Duodenal mucosa (tissue), 2 donors: ENCODE measurements around the gene RARA.

Experiments used
- H3K27ac ChIP-seq: one replicate; pipeline ENCODE4 v1.7.0; 2013; ENCODE audit warnings: low read depth, low read length
- H3K27me3 ChIP-seq, 2 donors: one replicate each; pipeline ENCODE4 v1.7.0; 2013; ENCODE audit warnings: low read length in 2 of 2, control low read depth in 1 of 2; ENCODE audit not compliant: insufficient read depth in 2 of 2, control insufficient read depth in 1 of 2
- H3K36me3 ChIP-seq, 2 donors: one replicate each; pipeline ENCODE4 v1.7.0; 2013; ENCODE audit warnings: low read length in 2 of 2, control low read depth in 1 of 2; ENCODE audit not compliant: insufficient read depth in 2 of 2, control insufficient read depth in 1 of 2
- H3K4me1 ChIP-seq, 2 donors: one replicate each; pipeline ENCODE4 v1.7.0; 2013; ENCODE audit warnings: low read length in 2 of 2, control low read depth in 1 of 2; ENCODE audit not compliant: insufficient read depth in 2 of 2, control insufficient read depth in 1 of 2
- H3K4me3 ChIP-seq, 2 donors: one replicate each; pipeline ENCODE4 v1.7.0; 2013; ENCODE audit warnings: low read length in 2 of 2, low read depth in 1 of 2
- H3K9ac ChIP-seq, 2 donors: one replicate each; pipeline ENCODE4 v1.7.0; 2013; ENCODE audit warnings: low read length in 2 of 2, low read depth in 1 of 2
- H3K9me3 ChIP-seq, 2 donors: one replicate each; pipeline ENCODE4 v1.7.0; 2013; ENCODE audit warnings: low read length in 2 of 2, control low read depth in 1 of 2; ENCODE audit not compliant: control insufficient read depth in 1 of 2

RARA gene

DNA sequence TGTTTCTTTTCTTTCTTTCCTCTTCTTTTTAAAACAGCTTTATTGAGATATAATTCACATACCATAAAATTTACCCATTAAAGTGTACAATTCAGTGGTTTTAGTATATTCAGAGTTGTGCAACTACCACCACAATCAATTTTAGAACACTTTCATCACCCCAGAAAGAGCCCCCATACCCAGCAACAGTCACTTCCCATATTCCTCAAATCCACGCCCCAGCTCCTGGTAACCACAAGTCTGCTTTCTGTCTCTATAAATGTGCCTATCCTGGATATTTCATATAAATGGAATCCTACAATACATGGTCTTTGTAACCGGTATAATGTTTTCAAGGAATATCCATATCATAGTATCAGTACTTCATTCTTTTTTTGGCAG, 19.4 kb downstream of the RARA start:
- peak overlapping the region in 1 of 2 donors; percentile 6 for H3K9ac ChIP-seq
- no peaks in the 10 kb centered on the region for H3K27me3 ChIP-seq
- H3K4me3 ChIP-seq = no peak overlapping the region
- no peaks in the 10 kb centered on the region for H3K9me3 ChIP-seq
- H3K4me1 ChIP-seq = peaks cover 77 to 80% of the 10 kb centered on the region in 2 donors
- H3K36me3 ChIP-seq = peaks cover 5 to 8% of the 10 kb centered on the region in 2 donors
- no peak overlapping the region for H3K27ac ChIP-seq

DNA sequence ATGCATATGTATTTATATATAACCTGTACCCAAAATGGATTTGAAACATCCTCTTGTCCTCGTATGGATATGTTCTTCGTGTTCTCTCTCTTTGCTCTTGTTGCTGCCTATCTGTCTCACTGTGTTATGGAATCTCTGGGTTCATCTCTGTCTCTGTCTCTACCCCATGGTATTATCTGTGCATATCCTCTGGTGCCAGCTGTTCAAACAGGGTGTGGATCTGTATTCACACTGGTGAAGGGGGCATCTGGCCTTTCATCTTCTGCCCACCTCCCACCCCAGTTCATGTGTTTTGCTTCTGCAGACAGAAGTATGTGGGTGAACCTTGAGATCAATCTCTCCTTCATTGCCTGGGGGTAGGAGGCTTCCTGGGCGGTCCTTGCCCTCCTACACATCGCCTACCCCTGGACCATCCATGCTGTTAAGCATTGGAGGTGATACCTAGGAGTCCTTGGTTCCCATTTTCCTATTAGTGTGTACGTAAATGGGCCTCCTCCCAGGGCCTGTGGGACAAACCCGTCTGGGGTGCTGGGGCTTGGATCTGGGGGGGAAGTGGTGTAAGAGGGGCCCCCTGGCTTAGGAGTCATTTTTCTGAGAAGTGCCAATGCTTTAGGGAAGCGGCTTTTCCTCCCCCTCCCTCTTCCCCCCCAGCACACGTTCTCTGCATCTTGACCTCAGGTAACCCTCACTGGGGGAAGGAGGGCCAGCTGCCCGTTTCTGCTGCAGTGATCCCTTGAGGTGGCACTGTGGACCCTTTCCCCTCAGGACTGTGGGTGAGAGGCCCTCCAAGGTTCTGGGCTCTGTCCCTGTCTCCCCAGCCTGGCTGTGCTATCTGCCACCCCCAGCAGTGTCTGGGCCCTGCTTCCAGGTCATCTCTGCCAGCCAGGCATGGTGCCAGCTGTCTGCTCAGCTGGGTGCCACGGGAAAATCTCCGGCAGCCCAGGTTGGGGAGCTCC, 21.1 kb downstream of the RARA start:
- H3K27me3 ChIP-seq = no peaks in the 10 kb centered on the region
- no peaks in the 10 kb centered on the region for H3K9me3 ChIP-seq
- peaks cover 5 to 8% of the 10 kb centered on the region in 2 donors for H3K36me3 ChIP-seq
- H3K9ac ChIP-seq = no peak overlapping the region
- H3K27ac ChIP-seq = peak overlapping the region; percentile 36
- H3K4me3 ChIP-seq = no peak overlapping the region
- H3K4me1 ChIP-seq = peaks cover 77% of the 10 kb centered on the region in 2 donors

- Histone ChIP-seq H3K9ac (no peak overlapping the region), H3K27me3 (no peaks in the 10 kb centered on the region), H3K27ac (peak overlapping the region; percentile 36), H3K4me3 (no peak overlapping the region), H3K36me3 (peaks cover 5 to 8% of the 10 kb centered on the region in 2 donors), H3K9me3 (no peaks in the 10 kb centered on the region), H3K4me1 (peaks cover 70 to 71% of the 10 kb centered on the region in 2 donors)
Observed at GRCh38 chr17:40330850-40331470, 22.0 kb downstream of the RARA start.

DNA sequence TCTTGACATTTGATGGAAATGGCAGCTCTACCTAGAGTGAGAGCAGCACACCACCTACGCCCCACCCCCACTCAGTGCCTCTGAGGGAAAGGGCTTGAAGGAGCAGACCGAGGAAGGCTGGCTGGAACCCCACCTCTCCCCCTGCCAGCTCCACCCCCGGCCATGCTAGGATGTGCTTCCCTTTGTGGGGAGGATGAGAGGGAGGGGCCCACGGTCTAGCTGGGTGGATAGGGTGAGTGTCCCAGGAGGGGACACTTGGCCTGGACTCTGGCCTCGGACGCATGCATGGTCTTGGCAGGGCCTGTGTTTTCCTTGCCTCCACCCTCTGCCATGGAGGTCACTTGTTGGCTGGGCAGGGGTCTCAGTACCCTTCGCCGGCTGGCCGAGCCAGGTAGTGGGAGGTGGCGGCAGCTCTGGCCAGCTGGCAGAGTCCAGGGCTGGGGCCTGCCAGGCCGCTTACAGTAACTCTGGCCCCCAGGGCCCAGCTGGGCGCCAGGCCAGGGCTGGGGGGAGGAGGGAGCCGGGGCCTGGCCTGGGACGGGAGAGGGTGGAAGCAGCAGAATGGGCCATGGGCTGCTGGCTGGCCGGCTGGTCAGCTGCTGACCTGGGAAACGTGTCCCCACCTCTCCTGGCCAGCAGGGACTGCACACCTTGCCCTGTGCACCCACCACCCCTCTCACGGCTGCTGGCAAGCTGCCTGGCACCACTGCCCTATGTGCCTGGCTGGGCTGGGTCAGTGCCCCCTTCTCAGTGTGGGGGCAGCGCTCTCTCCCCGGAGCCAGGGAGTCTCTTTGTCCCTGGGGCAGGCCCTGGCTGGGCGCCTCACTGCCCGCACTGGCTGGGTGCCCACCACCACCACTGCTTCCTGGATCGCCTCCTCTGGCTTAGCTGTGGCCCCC, 23.0 kb downstream of the RARA start:
- peak overlapping the region; percentile 67 for H3K27ac ChIP-seq
- no peaks in the 10 kb centered on the region for H3K27me3 ChIP-seq
- no peak overlapping the region for H3K9ac ChIP-seq
- H3K4me1 ChIP-seq = peaks cover 60 to 61% of the 10 kb centered on the region in 2 donors
- H3K36me3 ChIP-seq = peaks cover 5 to 8% of the 10 kb centered on the region in 2 donors
- no peaks in the 10 kb centered on the region for H3K9me3 ChIP-seq
- no peak overlapping the region for H3K4me3 ChIP-seq

DNA sequence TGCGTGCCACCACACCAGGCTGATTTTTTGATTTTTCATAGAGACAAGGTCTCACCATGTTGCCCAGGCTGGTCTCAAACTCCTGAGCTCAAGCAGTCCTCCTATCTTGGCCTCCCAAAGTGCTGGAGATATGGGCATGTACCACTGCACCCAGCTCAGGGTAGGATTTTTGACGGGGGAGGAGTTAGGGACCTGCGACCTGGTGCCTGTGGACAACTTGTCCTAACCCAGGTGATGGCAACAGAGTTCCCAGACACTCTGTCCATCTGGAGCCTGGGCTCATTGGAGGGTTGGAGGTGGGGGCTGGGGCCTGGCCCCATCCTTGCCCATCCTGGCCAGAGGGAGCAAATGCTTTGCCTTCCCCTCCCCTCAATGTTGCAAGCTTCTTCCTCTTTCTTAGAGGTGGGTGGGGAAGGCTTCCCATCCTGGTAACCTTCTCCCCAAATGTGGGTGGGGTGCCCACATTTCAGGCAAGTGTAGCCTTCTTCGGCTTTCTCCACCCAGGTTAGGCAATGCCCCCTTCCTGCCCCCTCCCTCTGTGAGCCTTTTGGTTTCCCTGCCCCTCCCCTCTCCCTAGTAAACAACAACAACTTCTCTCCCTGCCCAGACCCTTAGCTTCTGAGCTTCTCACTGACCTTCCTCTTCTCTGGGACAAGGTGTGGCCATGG, 24.9 kb downstream of the RARA start:
- Histone ChIP-seq H3K27ac (no peak overlapping the region), H3K9me3 (no peaks in the 10 kb centered on the region), H3K4me1 (peaks cover 45 to 52% of the 10 kb centered on the region in 2 donors), H3K4me3 (no peak overlapping the region), H3K36me3 (peaks cover 5 to 8% of the 10 kb centered on the region in 2 donors), H3K27me3 (no peaks in the 10 kb centered on the region), H3K9ac (peak overlapping the region in 1 of 2 donors; percentile 12)

GRCh38 chr17:40335620-40336019, 26.6 kb downstream of the RARA start:
- no peak overlapping the region for H3K9ac ChIP-seq
- H3K36me3 ChIP-seq = peaks cover 5 to 8% of the 10 kb centered on the region in 2 donors
- H3K27me3 ChIP-seq = no peaks in the 10 kb centered on the region
- H3K4me1 ChIP-seq = peaks cover 41% of the 10 kb centered on the region in 2 donors
- no peak overlapping the region for H3K27ac ChIP-seq
- H3K4me3 ChIP-seq = no peak overlapping the region
- no peaks in the 10 kb centered on the region for H3K9me3 ChIP-seq

GRCh38 chr17:40337351-40337750, 28.4 kb downstream of the RARA start:
- Histone ChIP-seq H3K27me3 (no peaks in the 10 kb centered on the region), H3K9ac (no peak overlapping the region), H3K9me3 (no peaks in the 10 kb centered on the region), H3K36me3 (no peaks in the 10 kb centered on the region), H3K4me1 (peaks cover 28% of the 10 kb centered on the region in 2 donors), H3K27ac (no peak overlapping the region), H3K4me3 (no peak overlapping the region)

DNA sequence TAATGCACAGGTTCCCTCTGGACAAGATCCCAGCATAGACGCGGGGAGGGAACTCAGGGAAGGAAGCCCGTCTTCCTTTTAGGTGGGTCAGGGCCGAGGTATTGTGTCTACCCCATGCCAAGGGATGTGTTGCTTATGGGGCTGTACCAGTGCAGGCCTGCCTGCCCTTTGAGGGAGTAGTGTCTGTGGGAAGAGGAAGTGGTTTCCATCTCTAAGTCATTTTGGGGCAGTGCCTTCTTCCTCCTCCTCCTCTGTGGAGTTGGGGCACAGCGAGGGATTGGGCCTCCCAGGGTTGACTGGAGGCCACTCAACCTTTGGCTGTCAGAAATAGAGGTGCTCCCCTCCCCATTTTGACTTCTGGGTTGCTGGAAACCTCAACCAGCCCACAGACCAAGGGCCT, 29.1 kb downstream of the RARA start:
- Histone ChIP-seq H3K9ac (no peak overlapping the region), H3K27ac (no peak overlapping the region), H3K27me3 (no peaks in the 10 kb centered on the region), H3K9me3 (no peaks in the 10 kb centered on the region), H3K36me3 (no peaks in the 10 kb centered on the region), H3K4me1 (peaks cover 24% of the 10 kb centered on the region in 2 donors), H3K4me3 (no peak overlapping the region)

DNA sequence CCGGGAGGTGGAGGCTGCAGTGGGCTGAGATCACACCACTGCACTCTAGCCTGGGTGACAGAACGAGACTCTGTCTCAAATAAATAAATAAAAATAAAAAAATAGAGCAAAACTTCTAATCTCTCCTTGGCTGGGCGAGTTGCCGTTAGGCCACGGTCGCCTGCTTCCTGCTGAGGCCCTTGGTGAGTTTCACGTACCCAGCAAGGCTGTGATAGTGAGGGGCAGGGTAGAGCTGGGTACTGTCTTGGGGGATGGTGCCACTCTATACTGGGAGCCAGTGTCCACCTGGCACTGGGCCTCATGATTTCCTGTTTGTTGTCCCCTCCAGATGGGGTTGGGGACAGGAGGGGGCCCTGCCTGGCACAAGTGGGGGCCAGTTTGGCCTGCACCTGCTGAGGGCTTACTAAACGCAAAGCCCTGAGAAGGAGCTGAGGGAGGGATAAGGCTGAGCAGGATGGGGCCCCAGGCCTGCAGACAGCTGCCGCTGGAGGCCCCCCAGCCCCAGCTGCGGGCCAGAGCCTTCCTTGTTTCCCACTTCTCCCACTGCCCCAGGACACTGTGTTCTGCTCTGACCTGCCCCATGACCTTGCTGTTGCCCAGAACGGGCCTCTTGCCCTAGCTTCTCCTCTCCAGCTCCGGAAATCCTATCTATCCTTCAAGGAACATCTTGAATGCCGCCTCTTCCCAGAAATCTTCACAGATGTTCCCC, 30.1 kb downstream of the RARA start:
- Histone ChIP-seq H3K9me3 (no peaks in the 10 kb centered on the region), H3K27me3 (no peaks in the 10 kb centered on the region), H3K4me1 (peaks cover 26 to 30% of the 10 kb centered on the region in 2 donors), H3K4me3 (no peak overlapping the region), H3K9ac (no peak overlapping the region), H3K27ac (no peak overlapping the region), H3K36me3 (no peaks in the 10 kb centered on the region)
